H1 (cell line): ENCODE measurements around the gene SMYD3. TPM values are rescaled to one million over a fixed set of nuclear protein-coding genes. Genes with fewer than 3 reads are reported as not detected.

Experiments used
- CTCF ChIA-PET: fragments of 300-600 bp; sonication (Branson Sonifier 250); formaldehyde crosslinking; loops from one replicate; lab custom pipeline; 2021; ENCODE audit not compliant: partially characterized antibody; lab: Charles Lee
- POLR2A ChIA-PET: fragments of 300-600 bp; sonication (Branson Sonifier 250); formaldehyde crosslinking; loops from one replicate; lab custom pipeline; 2021; ENCODE audit warnings: inconsistent platforms; ENCODE audit not compliant: partially characterized antibody; lab: Charles Lee
- DNase-seq, 2 experiments: peaks; one replicate each; pipeline versions ENCODE4 v3.0.0 to v3.0.0-alpha.2; 2010 to 2022; ENCODE audit warnings: low spot score in 2 of 2, low read depth in 1 of 2, mixed read lengths in 1 of 2
- FAIRE-seq: peaks from 2 replicates; lab custom pipeline; 2011; peaks lifted over from hg19 to GRCh38; lab: Jason Lieb, UNC
- H2AFZ ChIP-seq: 2 replicates; pipeline ENCODE4 v1.8.1; 2012; ENCODE audit warnings: low read length, inconsistent platforms
- H2AK5ac ChIP-seq: 2 replicates; pipeline ENCODE4 v1.6.1; 2013; ENCODE audit warnings: low read depth, low read length
- H2BK120ac ChIP-seq: replicated peaks from 2 replicates; pipeline ENCODE3; 2013; ENCODE audit warnings: low read depth, low read length, inconsistent platforms
- H2BK12ac ChIP-seq: 2 replicates; pipeline ENCODE4 v1.6.1; 2013; ENCODE audit warnings: low read depth, low read length
- H2BK15ac ChIP-seq: 2 replicates; pipeline ENCODE4 v1.6.1; 2013; ENCODE audit warnings: low read length
- H2BK20ac ChIP-seq: 2 replicates; pipeline ENCODE4 v1.6.1; 2013; ENCODE audit warnings: low read length
- H2BK5ac ChIP-seq: 2 replicates; pipeline ENCODE4 v1.6.1; 2013; ENCODE audit warnings: low read depth, low read length
- H3K14ac ChIP-seq: 2 replicates; pipeline ENCODE4 v1.6.1; 2013; ENCODE audit warnings: inconsistent platforms; ENCODE audit not compliant: insufficient read length
- H3K18ac ChIP-seq: 2 replicates; pipeline ENCODE4 v1.6.1; 2013; ENCODE audit warnings: low read length; ENCODE audit errors: extremely low read depth
- H3K23ac ChIP-seq: 2 replicates; pipeline ENCODE4 v1.6.1; 2013; ENCODE audit warnings: inconsistent platforms; ENCODE audit not compliant: insufficient read length
- H3K23me2 ChIP-seq: 2 replicates; pipeline ENCODE4 v1.6.1; 2013; ENCODE audit warnings: low read depth, low read length
- H3K27ac ChIP-seq: 2 replicates; pipeline ENCODE4 v1.6.1; 2011; ENCODE audit warnings: low read depth, low read length, inconsistent platforms
- H3K27me3 ChIP-seq, 4 experiments: replicated peaks in 1 of 4; 1 replicate in 1 of 4; 2 replicates in 3 of 4; pipeline versions ENCODE4 v1.6.1 to v1.8.1; 2011 to 2013; ENCODE audit warnings: low read length in 3 of 4, mild to moderate bottlenecking in 3 of 4, inconsistent platforms in 2 of 4, mixed read lengths in 2 of 4, moderate library complexity in 1 of 4; ENCODE audit not compliant: control insufficient read depth in 3 of 4, insufficient read depth in 3 of 4; ENCODE audit errors: extremely low read depth in 1 of 4
- H3K36me3 ChIP-seq, 4 experiments: 2 replicates each; pipeline versions ENCODE4 v1.6.1 to v1.8.1; 2011 to 2013; ENCODE audit warnings: mild to moderate bottlenecking in 4 of 4, low read length in 3 of 4, moderate library complexity in 2 of 4, control low read depth in 1 of 4, inconsistent platforms in 1 of 4; ENCODE audit not compliant: insufficient read depth in 4 of 4, control insufficient read depth in 2 of 4
- H3K4ac ChIP-seq: replicated peaks from 2 replicates; pipeline ENCODE3; 2013; ENCODE audit warnings: low read length, low read depth, mixed read lengths, inconsistent platforms; ENCODE audit not compliant: insufficient read length
- H3K4me1 ChIP-seq, 4 experiments: replicated peaks in 1 of 4; 1 replicate in 1 of 4; 2 replicates in 3 of 4; pipeline versions ENCODE4 v1.6.1 to v1.8.1; 2011 to 2013; ENCODE audit warnings: low read length in 3 of 4, inconsistent platforms in 2 of 4, mixed read lengths in 1 of 4; ENCODE audit not compliant: insufficient read depth in 4 of 4, control insufficient read depth in 3 of 4
- H3K4me2 ChIP-seq, 2 experiments: 2 replicates each; pipeline versions ENCODE4 v1.6.1 to v1.8.1; 2011 to 2013; ENCODE audit warnings: low read depth in 2 of 2, low read length in 2 of 2, control low read depth in 1 of 2, inconsistent platforms in 1 of 2, mild to moderate bottlenecking in 1 of 2; ENCODE audit not compliant: insufficient read depth in 1 of 2
- H3K4me3 ChIP-seq, 4 experiments: fragments of 200-600, 300-600 bp in 1 of 4; sonication (generic), shearing (Covaris generic), sonication (Bioruptor Twin) in 1 of 4; 2 replicates each; pipeline versions ENCODE4 v1.5.1 to v1.8.1; 2011 to 2016; ENCODE audit warnings: low read length in 4 of 4, low read depth in 3 of 4, control low read depth in 2 of 4, inconsistent platforms in 2 of 4, mild to moderate bottlenecking in 2 of 4, mixed read lengths in 1 of 4, moderate library complexity in 1 of 4; ENCODE audit not compliant: insufficient read depth in 2 of 4; ENCODE audit errors: extremely low read depth in 1 of 4
- H3K56ac ChIP-seq: replicated peaks from 2 replicates; pipeline ENCODE3; 2013; ENCODE audit warnings: low read depth, mild to moderate bottlenecking, mixed read lengths, low read length, inconsistent platforms; ENCODE audit not compliant: insufficient read length
- H3K79me1 ChIP-seq: 2 replicates; pipeline ENCODE4 v1.6.1; 2013; ENCODE audit warnings: low read depth, low read length, control low read depth
- H3K79me2 ChIP-seq, 2 experiments: 2 replicates each; pipeline versions ENCODE4 v1.6.1 to v1.8.1; 2012 to 2013; ENCODE audit warnings: low read length in 2 of 2, mild to moderate bottlenecking in 2 of 2, inconsistent platforms in 1 of 2; ENCODE audit not compliant: insufficient read depth in 2 of 2, control insufficient read depth in 1 of 2
- H3K9ac ChIP-seq, 4 experiments: replicated peaks in 1 of 4; 1 replicate in 1 of 4; 2 replicates in 3 of 4; pipeline versions ENCODE4 v1.6.1 to v1.8.1; 2011 to 2013; ENCODE audit warnings: low read depth in 3 of 4, low read length in 3 of 4, control low read depth in 2 of 4, mild to moderate bottlenecking in 2 of 4, moderate library complexity in 2 of 4, inconsistent platforms in 1 of 4; ENCODE audit errors: extremely low read depth in 1 of 4
- H3K9me3 ChIP-seq, 2 experiments: 2 replicates each; pipeline versions ENCODE4 v1.6.1 to v1.8.1; 2012 to 2013; ENCODE audit warnings: mild to moderate bottlenecking in 2 of 2, moderate library complexity in 2 of 2, control low read depth in 1 of 2, inconsistent platforms in 1 of 2, low read depth in 1 of 2, low read length in 1 of 2, mixed read lengths in 1 of 2; ENCODE audit not compliant: insufficient read depth in 2 of 2
- H4K20me1 ChIP-seq, 2 experiments: replicated peaks in 1 of 2; 2 replicates each; pipeline versions ENCODE3 to v1.8.1; 2011 to 2013; ENCODE audit warnings: inconsistent platforms in 2 of 2, low read length in 2 of 2, mild to moderate bottlenecking in 1 of 2; ENCODE audit not compliant: insufficient read depth in 2 of 2, control insufficient read depth in 1 of 2
- H4K5ac ChIP-seq: 2 replicates; pipeline ENCODE4 v1.6.1; 2013; ENCODE audit warnings: low read length, low read depth, mixed read lengths, inconsistent platforms; ENCODE audit not compliant: insufficient read length
- H4K8ac ChIP-seq: 2 replicates; pipeline ENCODE4 v1.8.0; 2013; ENCODE audit warnings: mild to moderate bottlenecking, moderate library complexity, low read length, inconsistent platforms; ENCODE audit not compliant: insufficient read depth; ENCODE audit errors: extremely low read depth
- H4K91ac ChIP-seq: replicated peaks from 2 replicates; pipeline ENCODE3; 2013; ENCODE audit warnings: low read length, mixed read lengths, inconsistent platforms; ENCODE audit not compliant: insufficient read length
- GTF2F1 ChIP-seq: IDR thresholded peaks from 2 replicates; pipeline ENCODE4 v1.6.1; 2012; ENCODE audit warnings: low read depth, low read length, improper control_type of control experiment, borderline replicate concordance
- HDAC6 ChIP-seq: IDR thresholded peaks from one replicate; pipeline ENCODE4 v1.7.1; 2012; ENCODE audit warnings: low read depth, mild to moderate bottlenecking, inconsistent platforms, low read length, moderate library complexity
- WGBS, 2 experiments: shearing (Covaris generic) in 1 of 2; methylation state at CpG; one replicate each; pipeline versions ENCODE4 v1.1.6 to v1.1.7; 2013 to 2015; ENCODE audit warnings: low lambda C conversion rate in 2 of 2, mixed read lengths in 2 of 2, inconsistent platforms in 1 of 2, low coverage in 1 of 2, missing lambda C conversion rate in 1 of 2; ENCODE audit not compliant: insufficient replicate concordance in 2 of 2, insufficient coverage in 1 of 2, insufficient read length in 1 of 2; ENCODE audit errors: extremely low coverage in 1 of 2, missing lambda C conversion rate in 1 of 2; 5-methylcytosine and 5-hydroxymethylcytosine counted together
- polyA plus RNA-seq, 7 experiments: library from polyadenylated mRNA; depleted of rRNA in 3 of 7; stranded (reverse) in 5 of 7; unstranded in 2 of 7; fragments of >200 nt in 5 of 7; fragments of 200-250 nt in 2 of 7; gene quantifications; 1 replicate in 5 of 7; 2 replicates in 1 of 7; 4 replicates in 1 of 7; pipeline versions ENCODE4 v1.2.1 to v1.2.3, GENCODE V29; 2011 to 2013; ENCODE audit warnings: missing spikeins in 2 of 7, mixed read lengths in 2 of 7
- total RNA-seq: library from RNA; stranded (reverse); fragmentation: NEBNext Ultra II Directional; extraction: Animal tissue kit (Norgen Biotek cat#: 25700); gene quantifications from 2 replicates; pipeline ENCODE4 v1.2.1, GENCODE V29; 2021

The SMYD3 gene
- total and polyA plus RNA-seq, 2 of the 8 experiments (the other 6 are each of a cell fraction or from before 2014, with no cell fraction given), result 17.3 to 25.4 TPM

DNA sequence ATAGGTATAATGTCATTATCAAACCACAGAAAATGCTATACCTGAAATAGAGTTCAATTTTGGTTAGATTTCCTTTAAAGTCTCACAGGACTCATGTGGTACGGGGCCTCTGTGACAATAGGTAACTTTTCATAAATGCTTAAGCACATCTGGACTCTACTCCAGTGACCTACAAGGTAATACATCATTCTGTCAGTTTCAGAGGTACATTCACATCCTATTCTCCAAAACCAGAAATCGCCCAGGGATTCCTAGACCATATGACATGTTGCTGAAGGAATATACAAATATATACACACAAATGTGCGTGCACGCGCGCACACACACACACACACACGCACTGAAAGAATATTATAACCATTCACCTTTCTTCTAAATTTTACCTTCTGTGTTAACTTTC lies 311.8 kb downstream of the SMYD3 start:
- Histone ChIP-seq H3K4me1 (peaks cover 0 to 3% (median 0%) of the 10 kb centered on the region in 4 experiments; a peak in 1 of 7 replicates), H3K27ac (no peak overlapping the region), H4K5ac (no peak overlapping the region), H2BK5ac (no peak overlapping the region), H3K27me3 (no peaks in the 10 kb centered on the region), H2BK20ac (no peak overlapping the region), H3K36me3 (no peaks in the 10 kb centered on the region), H3K4ac (no peak overlapping the region), H3K79me2 (no peaks in the 10 kb centered on the region), H3K79me1 (no peaks in the 10 kb centered on the region)
- DNase-seq, result no peak
- TF ChIP-seq GTF2F1 (no peak), HDAC6 (no peak)
- TF ChIP-seq, all 59 proteins: peak for 0
- H3K9ac ChIP-seq, result no peak overlapping the region
- H2BK120ac ChIP-seq, result no peak overlapping the region
- ChIA-PET POLR2A (no interaction called here), CTCF (no interaction called here)
- H2AFZ ChIP-seq, result no peak overlapping the region
- no peak overlapping the region for H3K14ac ChIP-seq
- H3K23me2 ChIP-seq, result no peaks in the 10 kb centered on the region
- H3K23ac ChIP-seq, result no peak overlapping the region
- no peak overlapping the region for H3K56ac ChIP-seq
- no peak overlapping the region for H2BK15ac ChIP-seq
- H4K91ac ChIP-seq, result no peak overlapping the region
- FAIRE-seq, result no peak
- no peaks in the 10 kb centered on the region for H4K20me1 ChIP-seq
- no peak overlapping the region for H2BK12ac ChIP-seq
- no peaks in the 10 kb centered on the region for H3K9me3 ChIP-seq
- no peak overlapping the region for H4K8ac ChIP-seq
- H3K18ac ChIP-seq, result no peak overlapping the region
- H3K4me2 ChIP-seq, result no peak overlapping the region
- 84% methylated on average over 7 of the region's 7 CpGs; no CpG with 5 or more reads in 1 of the 2 experiments for WGBS, 2 experiments
- no peak overlapping the region for H2AK5ac ChIP-seq
- H3K4me3 ChIP-seq, result no peak overlapping the region
